Endothelial cell of umbilical vein (primary cell): ENCODE measurements around the gene LIN54. TPM values are rescaled to one million over a fixed set of nuclear protein-coding genes. Genes with fewer than 3 reads are reported as not detected.

Experiments used
- BruUV-seq: library from RNA; stranded (reverse); fragments of 400-500 nt; replicated peaks from 2 replicates; lab custom pipeline; 2021; lab: Mats Ljungman, UMichigan
- CTCF ChIA-PET: fragments of 300-600, 350-600 bp; sonication (Branson Sonifier 250); formaldehyde crosslinking; loops from one replicate; lab custom pipeline; 2021; ENCODE audit warnings: antibody characterized with exemption, inconsistent platforms; lab: Charles Lee
- POLR2A ChIA-PET: fragments of 300-600, 350-600 bp; sonication (Branson Sonifier 250); formaldehyde crosslinking; loops from one replicate; lab custom pipeline; 2021; ENCODE audit warnings: antibody characterized with exemption, inconsistent platforms; lab: Charles Lee
- DNase-seq: peaks from one replicate; pipeline ENCODE4 v3.0.0-alpha.2; 2011; ENCODE audit warnings: low read depth, low spot score
- FAIRE-seq: peaks from 2 replicates; lab custom pipeline; 2011; peaks lifted over from hg19 to GRCh38; lab: Jason Lieb, UNC
- H2AFZ ChIP-seq: 2 replicates; pipeline ENCODE4 v1.6.0; 2012; ENCODE audit warnings: low read depth, low read length, control low read depth, inconsistent platforms
- H3K27ac ChIP-seq: 2 replicates; pipeline ENCODE4 v1.5.1; 2011; ENCODE audit warnings: low read depth, mild to moderate bottlenecking, control low read depth, low read length, moderate library complexity; ENCODE audit not compliant: insufficient read depth
- H3K27me3 ChIP-seq, 2 experiments: 2 replicates each; pipeline versions ENCODE4 v1.6.0 to v1.6.1; 2011; ENCODE audit warnings: low read length in 2 of 2, mixed read lengths in 1 of 2; ENCODE audit not compliant: control insufficient read depth in 2 of 2, insufficient read depth in 2 of 2
- H3K36me3 ChIP-seq, 2 experiments: 2 replicates in 1 of 2; 3 replicates in 1 of 2; pipeline ENCODE4 v1.5.1; 2011; ENCODE audit warnings: low read length in 2 of 2, mild to moderate bottlenecking in 1 of 2, moderate library complexity in 1 of 2; ENCODE audit not compliant: control insufficient read depth in 2 of 2, insufficient read depth in 2 of 2; ENCODE audit errors: extremely low read depth in 1 of 2
- H3K4me1 ChIP-seq: 3 replicates; pipeline ENCODE4 v1.5.1; 2011; ENCODE audit warnings: mild to moderate bottlenecking, low read length; ENCODE audit not compliant: control insufficient read depth, insufficient read depth; ENCODE audit errors: extremely low read depth
- H3K4me2 ChIP-seq: 2 replicates; pipeline ENCODE4 v1.6.1; 2011; ENCODE audit warnings: low read length, control low read depth, mixed read lengths; ENCODE audit not compliant: insufficient read depth
- H3K4me3 ChIP-seq, 3 experiments: fragments of 200-600 bp in 1 of 3; sonication (generic), shearing (Covaris generic) in 1 of 3; replicated peaks in 1 of 3; 2 replicates each; pipeline ENCODE4 v1.5.1; 2011 to 2016; ENCODE audit warnings: control low read depth in 3 of 3, low read length in 3 of 3, mild to moderate bottlenecking in 2 of 3, inconsistent platforms in 1 of 3, low read depth in 1 of 3, moderate library complexity in 1 of 3; ENCODE audit not compliant: insufficient read depth in 1 of 3
- H3K79me2 ChIP-seq: 2 replicates; pipeline ENCODE4 v1.6.0; 2012; ENCODE audit warnings: low read length, inconsistent platforms; ENCODE audit not compliant: control insufficient read depth, insufficient read depth
- H3K9ac ChIP-seq: replicated peaks from 2 replicates; pipeline ENCODE3; 2011; ENCODE audit warnings: low read length, control low read depth; ENCODE audit not compliant: insufficient read depth; ENCODE audit errors: extremely low read depth
- H3K9me1 ChIP-seq: replicated peaks from 3 replicates; pipeline ENCODE4 v1.6.0; 2011; ENCODE audit warnings: mild to moderate bottlenecking, low read length; ENCODE audit not compliant: control insufficient read depth, insufficient read depth; ENCODE audit errors: extremely low read depth
- H3K9me3 ChIP-seq: replicated peaks from 2 replicates; pipeline ENCODE4 v1.5.1; 2012; ENCODE audit warnings: low read length, inconsistent platforms; ENCODE audit not compliant: control insufficient read depth, insufficient read depth
- H4K20me1 ChIP-seq: replicated peaks from 2 replicates; pipeline ENCODE3; 2011; ENCODE audit warnings: mild to moderate bottlenecking, low read length; ENCODE audit not compliant: control insufficient read depth, insufficient read depth; ENCODE audit errors: extremely low read depth
- FOS ChIP-seq: IDR thresholded peaks from 2 replicates; pipeline ENCODE4 v1.6.1; 2011; ENCODE audit warnings: mild to moderate bottlenecking, low read length, moderate library complexity, borderline replicate concordance; ENCODE audit not compliant: insufficient read depth
- JUN ChIP-seq: IDR thresholded peaks from 2 replicates; pipeline ENCODE4 v1.6.1; 2011; ENCODE audit warnings: borderline replicate concordance, low read depth; ENCODE audit not compliant: insufficient read length, insufficient read depth
- MYC ChIP-seq: IDR thresholded peaks from one replicate; pipeline ENCODE4 v1.6.1; 2011; ENCODE audit warnings: mild to moderate bottlenecking, low read depth, low read length
- POLR2A ChIP-seq: IDR thresholded peaks from 2 replicates; pipeline ENCODE4 v1.6.1; 2012; ENCODE audit warnings: low read depth, mild to moderate bottlenecking, control low read depth, low read length
- POLR2AphosphoS5 ChIP-seq: IDR thresholded peaks from 2 replicates; pipeline ENCODE4 v1.6.1; 2012; ENCODE audit warnings: low read depth, mild to moderate bottlenecking, control low read depth, low read length, moderate library complexity; ENCODE audit not compliant: insufficient read depth
- dilution Hi-C: fragments of 300-500 bp; cut with MboI; formaldehyde crosslinking; loops from one replicate; pipeline ENCODE4 v1.15.0; 2019; ENCODE audit warnings: low sequenced_read_pairs; ENCODE audit not compliant: extremely low pct_ligation_motif_present
- intact Hi-C: fragments of 100-400 bp; cut with micrococcal nuclease; formaldehyde crosslinking; loops from one replicate; pipeline ENCODE4 v1.10.0; 2022
- polyA plus RNA-seq, 4 experiments: library from polyadenylated mRNA; depleted of rRNA in 3 of 4; stranded (reverse) in 3 of 4; unstranded in 1 of 4; fragments of >200 nt; gene quantifications; 2 replicates each; pipeline versions ENCODE4 v1.2.1 to v1.2.3, GENCODE V29; 2011 to 2012; ENCODE audit warnings: missing spikeins in 1 of 4
- total RNA-seq: library from RNA; stranded (reverse); gene quantifications from 2 replicates; pipeline ENCODE4 v1.2.3, GENCODE V29; 2021

LIN54 gene
- total and polyA plus RNA-seq, 2 donors (not counting 3 experiments of a cell fraction or from before 2014, with no cell fraction given), result 6.2 to 15.7 TPM

GRCh38 chr4:82893942-82894341 lies 116.7 kb downstream of the LIN54 start:
- BruUV-seq, result no TSS peak
- TF ChIP-seq MYC, result no peak
- TF ChIP-seq JUN, result no peak
- TF ChIP-seq FOS, result no peak
- TF ChIP-seq POLR2A, result no peak

GRCh38 chr4:82892467-82892802 lies 118.2 kb downstream of the LIN54 start:
- Histone ChIP-seq H3K27me3 (no peaks in the 10 kb centered on the region), H3K4me1 (peaks cover 17% of the 10 kb centered on the region), H3K9me1 (no peaks in the 10 kb centered on the region), H3K36me3 (peaks cover 7 to 16% of the 10 kb centered on the region in 2 experiments), H3K9ac (no peak overlapping the region), H3K79me2 (peaks cover 57% of the 10 kb centered on the region), H2AFZ (no peak overlapping the region), H4K20me1 (peaks cover under 1% of the 10 kb centered on the region), H3K27ac (no peak overlapping the region), H3K4me2 (no peak overlapping the region), H3K4me3 (no peak overlapping the region), H3K9me3 (no peaks in the 10 kb centered on the region)
- BruUV-seq, result no TSS peak
- FAIRE-seq, result no peak
- CTCF ChIA-PET, result interaction anchor here (1.0 to 1.1 kb wide), 3 partner anchors 8 to 388 kb away, joined by 3 to 4 read pairs (median 3); partner anchors contain the start of gene THAP9
- no peak for TF ChIP-seq POLR2AphosphoS5
- intact Hi-C loops, result no loop called here
- DNase-seq, result no peak
- dilution Hi-C loops, result no loop called here
- POLR2A ChIA-PET, result no interaction called here

More at GRCh38 chr4:82893942-82894341, 116.7 kb downstream of the LIN54 start:
- peaks cover 58% of the 10 kb centered on the region for H3K79me2 ChIP-seq
- dilution Hi-C loops, result no loop called here
- CTCF ChIA-PET, result no interaction called here
- FAIRE-seq (no peak), DNase-seq (no peak)
- no peaks in the 10 kb centered on the region for H3K9me3 ChIP-seq
- H3K4me1 ChIP-seq, result peaks cover 22% of the 10 kb centered on the region
- peaks cover 7 to 16% of the 10 kb centered on the region in 2 experiments for H3K36me3 ChIP-seq
- H3K9me1 ChIP-seq, result no peaks in the 10 kb centered on the region
- no peak overlapping the region for H3K9ac ChIP-seq
- no peaks in the 10 kb centered on the region for H3K27me3 ChIP-seq
- no peak overlapping the region for H3K4me2 ChIP-seq
- no peak overlapping the region for H3K27ac ChIP-seq
- no peak overlapping the region for H2AFZ ChIP-seq
- intact Hi-C loops, result no loop called here
- POLR2A ChIA-PET, result no interaction called here
- no peaks in the 10 kb centered on the region for H4K20me1 ChIP-seq
- no peak overlapping the region for H3K4me3 ChIP-seq
